B cell (primary cell): ENCODE data around the gene SLC47A2. TPM values are rescaled to one million over a fixed set of nuclear protein-coding genes. Genes with fewer than 3 reads are reported as not detected.

ENCODE experiments used
- ATAC-seq: fragments of 200-7000 bp; cut with Tn5 transposase; one replicate; pipeline ENCODE4 v1.10.0; 2021; ENCODE audit warnings: low read depth, mild to moderate bottlenecking, moderate number of reproducible peaks, moderate library complexity
- CTCF ChIA-PET: fragments of 350-600 bp; sonication (Branson Sonifier 250); formaldehyde crosslinking; loops from one replicate; lab custom pipeline; 2021; ENCODE audit warnings: antibody characterized with exemption, inconsistent platforms; lab: Charles Lee
- POLR2A ChIA-PET: fragments of 350-600 bp; sonication (Branson Sonifier 250); formaldehyde crosslinking; loops from one replicate; lab custom pipeline; 2021; ENCODE audit warnings: antibody characterized with exemption; lab: Charles Lee
- DNase-seq: peaks from one replicate; pipeline ENCODE4 v3.0.0; 2013
- H2AFZ ChIP-seq: 2 replicates; pipeline ENCODE4 v1.6.1; 2012; ENCODE audit warnings: mild to moderate bottlenecking, low read depth, low read length; ENCODE audit not compliant: insufficient read depth, poor library complexity, severe bottlenecking
- H3K27ac ChIP-seq, 2 donors: 1 replicate in 1 of 2; 2 replicates in 1 of 2; pipeline ENCODE4 v1.5.1; 2012 to 2013; ENCODE audit warnings: low read length in 2 of 2, mild to moderate bottlenecking in 2 of 2, moderate library complexity in 1 of 2
- H3K27me3 ChIP-seq, 4 experiments: fragments of 200-600 bp in 1 of 4; sonication (generic) in 1 of 4; replicated peaks in 1 of 4; 1 replicate in 2 of 4; 2 replicates in 2 of 4; pipeline versions ENCODE4 v1.6.1 to v1.7.0; 2013 to 2016; ENCODE audit warnings: low read length in 3 of 4, mild to moderate bottlenecking in 2 of 4, mixed read lengths in 1 of 4, moderate library complexity in 1 of 4; ENCODE audit not compliant: insufficient read depth in 4 of 4, control insufficient read depth in 3 of 4; ENCODE audit errors: control extremely low read depth in 1 of 4
- H3K36me3 ChIP-seq, 2 experiments: replicated peaks in 1 of 2; 1 replicate in 1 of 2; 2 replicates in 1 of 2; pipeline versions ENCODE4 v1.6.1 to v1.7.1; 2013; ENCODE audit warnings: low read length in 1 of 2; ENCODE audit not compliant: insufficient read depth in 2 of 2, control insufficient read depth in 1 of 2; ENCODE audit errors: control extremely low read depth in 1 of 2, extremely low read depth in 1 of 2
- H3K4me1 ChIP-seq, 2 donors: fragments of 200-600 bp in 1 of 2; sonication (generic) in 1 of 2; 1 replicate in 1 of 2; 2 replicates in 1 of 2; pipeline versions ENCODE4 v1.5.1 to v1.6.1; 2013 to 2017; ENCODE audit warnings: low read length in 2 of 2; ENCODE audit not compliant: control insufficient read depth in 2 of 2, insufficient read depth in 2 of 2
- H3K4me2 ChIP-seq: replicated peaks from 2 replicates; pipeline ENCODE3; 2012; ENCODE audit warnings: mild to moderate bottlenecking, low read depth, low read length; ENCODE audit not compliant: poor library complexity, severe bottlenecking
- H3K4me3 ChIP-seq, 5 experiments: fragments of 200-600 bp in 1 of 5; sonication (generic) in 1 of 5; 1 replicate in 3 of 5; 2 replicates in 2 of 5; pipeline versions ENCODE4 v1.5.1 to v1.7.0; 2011 to 2016; ENCODE audit warnings: low read length in 4 of 5, mild to moderate bottlenecking in 4 of 5, low read depth in 2 of 5, control low read depth in 1 of 5, moderate library complexity in 1 of 5; ENCODE audit not compliant: insufficient read depth in 1 of 5; ENCODE audit errors: control extremely low read depth in 1 of 5, extremely low read depth in 1 of 5
- H3K79me2 ChIP-seq: fragments of 200-600 bp; sonication (generic); one replicate; pipeline ENCODE4 v1.6.0; 2016; ENCODE audit warnings: low read length; ENCODE audit not compliant: control insufficient read depth, insufficient read depth
- H3K9ac ChIP-seq: fragments of 200-600 bp; sonication (generic); 2 replicates; pipeline ENCODE4 v1.6.1; 2017; ENCODE audit warnings: mild to moderate bottlenecking, low read length, moderate library complexity
- H3K9me3 ChIP-seq, 3 donors: one replicate each; pipeline versions ENCODE4 v1.6.1 to v1.7.1; 2013; ENCODE audit warnings: low read length in 2 of 3; ENCODE audit not compliant: control insufficient read depth in 2 of 3, insufficient read depth in 1 of 3; ENCODE audit errors: control extremely low read depth in 1 of 3
- H4K20me1 ChIP-seq: 2 replicates; pipeline ENCODE4 v1.6.0; 2012; ENCODE audit warnings: mild to moderate bottlenecking, low read length; ENCODE audit not compliant: insufficient read depth, control insufficient read depth, poor library complexity, severe bottlenecking
- H3K27ac Mint-ChIP-seq: one replicate; pipeline ENCODE4 v1.8.0; 2021; ENCODE audit warnings: mixed read lengths
- H3K27me3 Mint-ChIP-seq: one replicate; pipeline ENCODE4 v1.8.0; 2021; ENCODE audit warnings: mixed read lengths
- H3K4me1 Mint-ChIP-seq: one replicate; pipeline ENCODE4 v1.8.0; 2021; ENCODE audit warnings: mixed read lengths
- H3K4me3 Mint-ChIP-seq: one replicate; pipeline ENCODE4 v1.8.0; 2021; ENCODE audit warnings: mixed read lengths
- H3K9me3 Mint-ChIP-seq: one replicate; pipeline ENCODE4 v1.8.0; 2022; ENCODE audit warnings: mixed read lengths; ENCODE audit not compliant: insufficient read depth
- EZH2 ChIP-seq: IDR thresholded peaks from 2 replicates; pipeline ENCODE4 v1.6.1; 2012; ENCODE audit warnings: borderline replicate concordance, low read depth, mild to moderate bottlenecking, moderate library complexity, low read length; ENCODE audit not compliant: insufficient read depth, poor library complexity, severe bottlenecking
- WGBS: methylation state at CpG from one replicate; pipeline ENCODE4 v1.1.5; 2013; ENCODE audit warnings: missing lambda C conversion rate; ENCODE audit not compliant: insufficient coverage; 5-methylcytosine and 5-hydroxymethylcytosine counted together
- intact Hi-C: fragments of 100-400 bp; cut with micrococcal nuclease; formaldehyde crosslinking; loops from one replicate; pipeline ENCODE4 v1.10.0; 2022
- polyA plus RNA-seq: library from polyadenylated mRNA; depleted of rRNA; stranded (reverse); fragments of >200 nt; gene quantifications from 2 replicates; pipeline ENCODE4 v1.2.3, GENCODE V29; 2012
- total RNA-seq, 2 donors: library from RNA; stranded (reverse); fragments of 120-200 nt in 1 of 2; gene quantifications; 1 replicate in 1 of 2; 2 replicates in 1 of 2; pipeline versions ENCODE4 v1.2.3 to v1.2.4, GENCODE V29; 2013 to 2022
- TF ChIP-seq, protein P1 (sequence below): fragments of 200-600 bp; IDR thresholded peaks from one replicate; pipeline ENCODE4 v1.8.0; 2022; ENCODE audit warnings: antibody characterized with exemption, mild to moderate bottlenecking

SLC47A2 gene
- total and polyA plus RNA-seq, 2 donors (not counting 1 experiment from before 2014, with no cell fraction given), result not detected

DNA sequence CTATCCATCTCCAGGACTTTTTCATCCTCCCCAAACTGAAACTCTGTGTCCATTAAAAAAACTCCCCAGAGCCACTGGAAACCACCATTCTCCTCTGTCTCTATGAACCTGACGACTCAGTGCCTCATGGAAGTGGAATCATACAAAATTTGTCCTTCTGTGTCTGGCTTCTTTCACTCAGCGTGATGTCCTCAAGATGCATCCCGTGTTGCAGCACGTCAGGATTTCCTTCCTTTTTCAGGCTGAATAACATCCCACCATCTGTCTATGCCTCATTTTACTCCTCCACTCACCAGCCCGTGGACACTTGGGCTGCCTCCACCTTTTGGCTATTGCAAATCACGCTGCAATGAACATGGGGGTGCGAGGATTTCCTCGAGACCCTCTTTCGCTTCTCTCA is 44.4 kb upstream of the SLC47A2 start:
- Histone ChIP-seq H3K9ac (no peak overlapping the region), H3K27ac (no peak overlapping the region), H3K4me2 (no peak overlapping the region), H3K9me3 (no peaks in the 10 kb centered on the region), H2AFZ (no peak overlapping the region), H3K4me1 (peaks cover 5 to 12% of the 10 kb centered on the region in 2 donors), H3K27me3 (no peaks in the 10 kb centered on the region), H3K79me2 (no peaks in the 10 kb centered on the region), H3K4me3 (no peak overlapping the region), H4K20me1 (no peaks in the 10 kb centered on the region), H3K36me3 (no peaks in the 10 kb centered on the region)
- Mint-ChIP-seq H3K27me3 (no peaks in the 10 kb centered on the region), H3K4me3 (no peak overlapping the region), H3K9me3 (no peaks in the 10 kb centered on the region), H3K4me1 (peaks cover 11% of the 10 kb centered on the region), H3K27ac (no peak overlapping the region)
- 66% methylated on average over 8 of the region's 9 CpGs for WGBS
- ATAC-seq, result no peak
- CTCF ChIA-PET, result interaction anchor here (1.6 to 10.7 kb wide), 5 partner anchors 12 to 397 kb away, joined by 4 to 285 read pairs (median 37); partner anchors contain the start of genes ALDH3A1, ALDH3A2 and B9D1
- TF ChIP-seq, protein P1, sequence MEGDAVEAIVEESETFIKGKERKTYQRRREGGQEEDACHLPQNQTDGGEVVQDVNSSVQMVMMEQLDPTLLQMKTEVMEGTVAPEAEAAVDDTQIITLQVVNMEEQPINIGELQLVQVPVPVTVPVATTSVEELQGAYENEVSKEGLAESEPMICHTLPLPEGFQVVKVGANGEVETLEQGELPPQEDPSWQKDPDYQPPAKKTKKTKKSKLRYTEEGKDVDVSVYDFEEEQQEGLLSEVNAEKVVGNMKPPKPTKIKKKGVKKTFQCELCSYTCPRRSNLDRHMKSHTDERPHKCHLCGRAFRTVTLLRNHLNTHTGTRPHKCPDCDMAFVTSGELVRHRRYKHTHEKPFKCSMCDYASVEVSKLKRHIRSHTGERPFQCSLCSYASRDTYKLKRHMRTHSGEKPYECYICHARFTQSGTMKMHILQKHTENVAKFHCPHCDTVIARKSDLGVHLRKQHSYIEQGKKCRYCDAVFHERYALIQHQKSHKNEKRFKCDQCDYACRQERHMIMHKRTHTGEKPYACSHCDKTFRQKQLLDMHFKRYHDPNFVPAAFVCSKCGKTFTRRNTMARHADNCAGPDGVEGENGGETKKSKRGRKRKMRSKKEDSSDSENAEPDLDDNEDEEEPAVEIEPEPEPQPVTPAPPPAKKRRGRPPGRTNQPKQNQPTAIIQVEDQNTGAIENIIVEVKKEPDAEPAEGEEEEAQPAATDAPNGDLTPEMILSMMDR, result no peak
- no peak for TF ChIP-seq EZH2
- DNase-seq, result no peak
- POLR2A ChIA-PET, result no interaction called here
- intact Hi-C loops, result no loop called here

GRCh38 chr17:19759568-19760549 is 43.5 kb upstream of the SLC47A2 start:
- TF ChIP-seq, protein P1, result no peak
- TF ChIP-seq EZH2, result no peak
- WGBS, result 90% methylated on average over 23 of the region's 24 CpGs
- no peaks in the 10 kb centered on the region for H3K9me3 ChIP-seq
- H3K36me3 ChIP-seq, result no peaks in the 10 kb centered on the region
- ChIA-PET CTCF (interaction anchor here (0.7 to 10.7 kb wide), 5 partner anchors 11 to 396 kb away, joined by 3 to 285 read pairs (median 37); partner anchors contain the start of genes ALDH3A1, ALDH3A2 and B9D1), POLR2A (no interaction called here)
- H3K4me1 ChIP-seq, result peaks cover 13 to 21% of the 10 kb centered on the region in 2 donors
- H3K4me3 ChIP-seq, result no peak overlapping the region
- no peak overlapping the region for H3K27ac ChIP-seq
- no peak overlapping the region for H3K9ac ChIP-seq
- Mint-ChIP-seq H3K4me1 (peaks cover 20% of the 10 kb centered on the region), H3K4me3 (no peak overlapping the region), H3K27me3 (no peaks in the 10 kb centered on the region), H3K9me3 (no peaks in the 10 kb centered on the region), H3K27ac (peak overlapping the region; percentile 12)
- H3K27me3 ChIP-seq, result no peaks in the 10 kb centered on the region
- intact Hi-C loops, result no loop called here
- ATAC-seq (no peak), DNase-seq (no peak)
- H3K79me2 ChIP-seq, result no peaks in the 10 kb centered on the region
- no peak overlapping the region for H3K4me2 ChIP-seq
- no peaks in the 10 kb centered on the region for H4K20me1 ChIP-seq
- H2AFZ ChIP-seq, result no peak overlapping the region
